HepG2 (cell line): Measurements from ENCODE around the gene MAGI1. TPM values are rescaled to one million over a fixed set of nuclear protein-coding genes. Genes with fewer than 3 reads are reported as not detected.

Experiments used
- ATAC-seq: fragments of 200-7000 bp; cut with Tn5 transposase; 3 replicates; pipeline ENCODE4 v1.9.1; 2020; ENCODE audit warnings: mild to moderate bottlenecking, moderate library complexity
- BruUV-seq: library from RNA; stranded (reverse); fragments of 400-500 nt; replicated peaks from 2 replicates; lab custom pipeline; 2021; lab: Mats Ljungman, UMichigan
- CTCF ChIA-PET: fragments of 300-600 bp; formaldehyde crosslinking; extraction: SDS; loops from one replicate; lab custom pipeline; 2021; ENCODE audit warnings: low total read pairs, inconsistent platforms, low intra/inter-chr PET ratio; lab: Yijun Ruan, JAX
- POLR2A ChIA-PET: fragments of 350-600 bp; sonication (Branson Sonifier 250); formaldehyde crosslinking; loops from one replicate; lab custom pipeline; 2020; ENCODE audit warnings: antibody characterized with exemption, inconsistent platforms; lab: Yijun Ruan, JAX
- DNase-seq: peaks from one replicate; pipeline ENCODE4 v3.0.0-alpha.2; 2015; ENCODE audit warnings: low spot score
- FAIRE-seq: peaks from 3 replicates; lab custom pipeline; 2011; peaks lifted over from hg19 to GRCh38; lab: Jason Lieb, UNC
- H2AFZ ChIP-seq: one replicate; pipeline ENCODE4 v1.6.1; 2011; ENCODE audit warnings: low read length, inconsistent platforms
- H3K27ac ChIP-seq: fragments of 300-600 bp; 3 replicates; pipeline ENCODE4 v1.8.0; 2011; ENCODE audit warnings: mixed run types, mild to moderate bottlenecking, mixed read lengths, low read length, inconsistent platforms; ENCODE audit not compliant: insufficient read depth; ENCODE audit errors: extremely low read length
- H3K27me3 ChIP-seq, 2 experiments: fragments of 200-600 bp in 1 of 2; 2 replicates in 1 of 2; 3 replicates in 1 of 2; pipeline versions ENCODE4 v1.6.0 to v1.8.0; 2011; ENCODE audit warnings: low read length in 2 of 2, mild to moderate bottlenecking in 2 of 2, moderate library complexity in 2 of 2, inconsistent platforms in 1 of 2; ENCODE audit not compliant: insufficient read depth in 2 of 2, control insufficient read depth in 1 of 2
- H3K36me3 ChIP-seq, 2 experiments: fragments of 200-600 bp in 1 of 2; replicated peaks in 1 of 2; 2 replicates in 1 of 2; 3 replicates in 1 of 2; pipeline versions ENCODE4 v1.5.1 to v1.8.0; 2011; ENCODE audit warnings: low read length in 2 of 2, inconsistent platforms in 1 of 2; ENCODE audit not compliant: insufficient read depth in 2 of 2, control insufficient read depth in 1 of 2
- H3K4me1 ChIP-seq: 2 replicates; pipeline ENCODE4 v1.5.1; 2012; ENCODE audit warnings: low read length, inconsistent platforms; ENCODE audit not compliant: insufficient read depth
- H3K4me2 ChIP-seq: 2 replicates; pipeline ENCODE4 v1.6.0; 2011; ENCODE audit warnings: low read depth, low read length, inconsistent platforms
- H3K4me3 ChIP-seq, 3 experiments: fragments of 200-600 bp in 1 of 3; sonication (generic), shearing (Covaris generic) in 1 of 3; replicated peaks in 1 of 3; 2 replicates each; pipeline ENCODE4 v1.5.1; 2011 to 2016; ENCODE audit warnings: low read length in 3 of 3, inconsistent platforms in 2 of 3, low read depth in 2 of 3, mild to moderate bottlenecking in 2 of 3, control low read depth in 1 of 3, mixed read lengths in 1 of 3; ENCODE audit not compliant: insufficient read depth in 1 of 3
- H3K79me2 ChIP-seq: one replicate; pipeline ENCODE4 v1.6.1; 2011; ENCODE audit warnings: low read length, inconsistent platforms; ENCODE audit not compliant: insufficient read depth
- H3K9ac ChIP-seq: 2 replicates; pipeline ENCODE4 v1.6.0; 2011; ENCODE audit warnings: mild to moderate bottlenecking, low read depth, low read length, inconsistent platforms; ENCODE audit not compliant: insufficient read depth
- H3K9me3 ChIP-seq: 2 replicates; pipeline ENCODE4 v1.5.1; 2012; ENCODE audit warnings: mild to moderate bottlenecking, low read length
- H4K20me1 ChIP-seq: 2 replicates; pipeline ENCODE4 v1.6.0; 2011; ENCODE audit warnings: inconsistent platforms, mild to moderate bottlenecking, low read length, moderate library complexity; ENCODE audit not compliant: insufficient read depth
- ATF7 ChIP-seq, 2 experiments: fragments of 450-650 bp in 1 of 2; sonication (generic) in 1 of 2; formaldehyde crosslinking in 1 of 2; IDR thresholded peaks; 2 replicates each; pipeline versions ENCODE4 v1.4.0 to v1.6.1; 2016 to 2020; ENCODE audit warnings: antibody characterized with exemption in 1 of 2, mild to moderate bottlenecking in 1 of 2, missing genetic modification reagents in 1 of 2
- FOXA1 ChIP-seq, 2 experiments: fragments of 450-650 bp in 1 of 2; sonication (generic) in 1 of 2; formaldehyde crosslinking in 1 of 2; IDR thresholded peaks; 2 replicates each; pipeline versions ENCODE4 v1.4.0 to v1.6.1; 2016 to 2020; ENCODE audit warnings: missing genetic modification reagents in 1 of 2
- ZNF34 ChIP-seq: sonication (generic); formaldehyde crosslinking; IDR thresholded peaks from 2 replicates; pipeline ENCODE4 v1.4.0; 2020; ENCODE audit warnings: mild to moderate bottlenecking, missing genetic modification reagents, borderline replicate concordance
- ZNF557 ChIP-seq: sonication (generic); formaldehyde crosslinking; IDR thresholded peaks from 2 replicates; pipeline ENCODE4 v1.4.0; 2020; ENCODE audit warnings: missing genetic modification reagents
- WGBS: methylation state at CpG from one replicate; pipeline ENCODE4 v1.1.6; 2017; ENCODE audit warnings: low lambda C conversion rate; 5-methylcytosine and 5-hydroxymethylcytosine counted together
- in situ Hi-C: cut with HindIII; loops from 2 replicates; pipeline ENCODE4 v1.10.0; 2017; ENCODE audit warnings: low pct_unique_long_range_greater_than_20kb; ENCODE audit not compliant: extremely low pct_ligation_motif_present
- intact Hi-C: fragments of 100-400 bp; cut with micrococcal nuclease; formaldehyde crosslinking; loops from one replicate; pipeline ENCODE4 v1.10.0; 2022; ENCODE audit not compliant: unreplicated experiment
- polyA plus RNA-seq, 8 experiments: library from polyadenylated mRNA; depleted of rRNA in 3 of 8; stranded (reverse) in 7 of 8; unstranded in 1 of 8; fragments of >200 nt; fragmentation: Illumina TruSeq in 4 of 8; extraction: Trizol in 4 of 8; gene quantifications; 2 replicates each; pipeline versions ENCODE4 v1.2.1 to v1.2.3, GENCODE V29; 2011 to 2016; ENCODE audit warnings: low read depth in 4 of 8, missing spikeins in 1 of 8, mixed read lengths in 1 of 8; ENCODE audit not compliant: insufficient read depth in 1 of 8
- total RNA-seq, 5 experiments: library from RNA; depleted of rRNA; stranded (reverse); fragments of >200 nt; fragmentation: Illumina TruSeq; extraction: Trizol; gene quantifications; 2 replicates each; pipeline ENCODE4 v1.2.3, GENCODE V29; 2016; ENCODE audit warnings: low read depth in 1 of 5
- TF ChIP-seq, protein P1 (sequence below): sonication (generic); formaldehyde crosslinking; IDR thresholded peaks from 2 replicates; pipeline ENCODE4 v1.8.0; 2022; ENCODE audit warnings: missing genetic modification reagents, mild to moderate bottlenecking, borderline replicate concordance
- TF ChIP-seq, protein P2 (sequence below): IDR thresholded peaks from 2 replicates; pipeline ENCODE4 v1.6.1; 2016; ENCODE audit warnings: low read depth
- TF ChIP-seq, protein P3 (sequence below): IDR thresholded peaks from 2 replicates; pipeline ENCODE4 v1.6.1; 2016; ENCODE audit warnings: missing biosample characterization, missing genetic modification reagents, low read depth
- TF ChIP-seq, protein P4 (sequence below): sonication (generic); formaldehyde crosslinking; IDR thresholded peaks from 2 replicates; pipeline ENCODE4 v1.5.1; 2020; ENCODE audit warnings: mild to moderate bottlenecking, missing genetic modification reagents, borderline replicate concordance

The MAGI1 gene
- total and polyA plus RNA-seq, 2 of the 13 experiments (the other 11 are each of a cell fraction or from before 2014, with no cell fraction given): 22.2 to 26.0 TPM

DNA sequence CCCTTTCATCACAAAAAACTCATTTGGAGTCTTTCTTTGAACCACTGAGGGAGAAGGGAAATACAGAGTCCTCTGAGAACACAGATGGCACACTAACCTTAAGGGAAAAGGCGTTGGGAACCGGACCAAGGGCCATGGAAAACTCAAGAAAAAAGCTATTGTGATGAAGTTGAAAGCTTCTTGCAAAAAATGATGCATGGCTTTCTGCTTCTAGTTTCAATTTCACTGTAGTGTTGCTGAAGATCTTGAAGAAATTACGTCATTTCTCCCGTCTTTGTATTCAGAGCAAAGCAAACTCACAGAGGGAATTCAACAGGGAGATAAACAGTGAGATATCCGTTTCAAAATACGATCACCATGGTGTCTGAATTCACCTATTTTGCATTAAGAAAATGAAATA, 708.6 kb downstream of the MAGI1 start:
- ChIA-PET CTCF (no interaction called here), POLR2A (no interaction called here)
- no peak for TF ChIP-seq ZNF557
- TF ChIP-seq, protein P1, sequence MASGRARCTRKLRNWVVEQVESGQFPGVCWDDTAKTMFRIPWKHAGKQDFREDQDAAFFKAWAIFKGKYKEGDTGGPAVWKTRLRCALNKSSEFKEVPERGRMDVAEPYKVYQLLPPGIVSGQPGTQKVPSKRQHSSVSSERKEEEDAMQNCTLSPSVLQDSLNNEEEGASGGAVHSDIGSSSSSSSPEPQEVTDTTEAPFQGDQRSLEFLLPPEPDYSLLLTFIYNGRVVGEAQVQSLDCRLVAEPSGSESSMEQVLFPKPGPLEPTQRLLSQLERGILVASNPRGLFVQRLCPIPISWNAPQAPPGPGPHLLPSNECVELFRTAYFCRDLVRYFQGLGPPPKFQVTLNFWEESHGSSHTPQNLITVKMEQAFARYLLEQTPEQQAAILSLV (CRISPR knock-in tag): no peak
- peak; percentile 86 for TF ChIP-seq ATF7 (IDR thresholded peaks at IDR 0.05)
- TF ChIP-seq ATF7 (CRISPR knock-in tag; IDR thresholded peaks at IDR 0.05): no peak
- TF ChIP-seq, protein P2, sequence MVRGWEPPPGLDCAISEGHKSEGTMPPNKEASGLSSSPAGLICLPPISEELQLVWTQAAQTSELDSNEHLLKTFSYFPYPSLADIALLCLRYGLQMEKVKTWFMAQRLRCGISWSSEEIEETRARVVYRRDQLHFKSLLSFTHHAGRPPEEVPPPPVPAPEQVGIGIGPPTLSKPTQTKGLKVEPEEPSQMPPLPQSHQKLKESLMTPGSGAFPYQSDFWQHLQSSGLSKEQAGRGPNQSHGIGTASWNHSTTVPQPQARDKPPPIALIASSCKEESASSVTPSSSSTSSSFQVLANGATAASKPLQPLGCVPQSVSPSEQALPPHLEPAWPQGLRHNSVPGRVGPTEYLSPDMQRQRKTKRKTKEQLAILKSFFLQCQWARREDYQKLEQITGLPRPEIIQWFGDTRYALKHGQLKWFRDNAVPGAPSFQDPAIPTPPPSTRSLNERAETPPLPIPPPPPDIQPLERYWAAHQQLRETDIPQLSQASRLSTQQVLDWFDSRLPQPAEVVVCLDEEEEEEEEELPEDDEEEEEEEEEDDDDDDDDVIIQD (CRISPR knock-in tag): no peak
- TF ChIP-seq ZNF34 (CRISPR knock-in tag): no peak
- TF ChIP-seq, protein P3, sequence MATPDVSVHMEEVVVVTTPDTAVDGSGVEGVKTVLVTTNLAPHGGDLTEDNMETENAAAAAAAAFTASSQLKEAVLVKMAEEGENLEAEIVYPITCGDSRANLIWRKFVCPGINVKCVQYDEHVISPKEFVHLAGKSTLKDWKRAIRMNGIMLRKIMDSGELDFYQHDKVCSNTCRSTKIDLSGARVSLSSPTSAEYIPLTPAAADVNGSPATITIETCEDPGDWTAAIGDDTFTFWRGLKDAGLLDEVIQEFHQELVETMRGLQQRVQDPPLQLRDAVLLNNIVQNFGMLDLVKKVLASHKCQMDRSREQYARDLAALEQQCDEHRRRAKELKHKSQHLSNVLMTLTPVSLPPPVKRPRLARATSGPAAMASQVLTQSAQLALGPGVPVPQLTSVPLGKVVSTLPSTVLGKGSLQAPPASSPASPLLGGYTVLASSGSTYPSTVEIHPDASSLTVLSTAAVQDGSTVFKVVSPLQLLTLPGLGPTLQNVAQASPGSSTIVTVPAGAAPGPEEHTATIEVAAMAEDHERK (CRISPR knock-in tag): no peak
- TF ChIP-seq, protein P4, sequence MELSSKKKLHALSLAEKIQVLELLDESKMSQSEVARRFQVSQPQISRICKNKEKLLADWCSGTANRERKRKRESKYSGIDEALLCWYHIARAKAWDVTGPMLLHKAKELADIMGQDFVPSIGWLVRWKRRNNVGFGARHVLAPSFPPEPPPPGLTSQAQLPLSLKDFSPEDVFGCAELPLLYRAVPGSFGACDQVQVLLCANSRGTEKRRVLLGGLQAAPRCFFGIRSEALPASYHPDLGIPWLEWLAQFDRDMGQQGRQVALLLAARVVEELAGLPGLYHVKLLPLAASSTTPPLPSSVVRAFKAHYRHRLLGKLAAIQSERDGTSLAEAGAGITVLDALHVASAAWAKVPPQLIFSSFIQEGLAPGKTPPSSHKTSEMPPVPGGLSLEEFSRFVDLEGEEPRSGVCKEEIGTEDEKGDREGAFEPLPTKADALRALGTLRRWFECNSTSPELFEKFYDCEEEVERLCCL (CRISPR knock-in tag): no peak
- TF ChIP-seq FOXA1 (IDR thresholded peaks at IDR 0.05): no peak
- no peak for TF ChIP-seq FOXA1 (CRISPR knock-in tag; IDR thresholded peaks at IDR 0.05)
- no peak overlapping the region for H2AFZ ChIP-seq
- no peaks in the 10 kb centered on the region for H3K79me2 ChIP-seq
- no peak for DNase-seq
- no peaks in the 10 kb centered on the region for H3K36me3 ChIP-seq
- H3K4me3 ChIP-seq: no peak overlapping the region
- H3K4me2 ChIP-seq: no peak overlapping the region
- H3K27ac ChIP-seq: no peak overlapping the region
- H3K4me1 ChIP-seq: peaks cover 14% of the 10 kb centered on the region
- no peak for ATAC-seq
- no peak overlapping the region for H3K9ac ChIP-seq
- no peak for FAIRE-seq
- 11% methylated on average over 6 of the region's 6 CpGs for WGBS
- no peaks in the 10 kb centered on the region for H3K9me3 ChIP-seq
- H3K27me3 ChIP-seq: no peaks in the 10 kb centered on the region
- no TSS peak for BruUV-seq
- no peaks in the 10 kb centered on the region for H4K20me1 ChIP-seq
- in situ Hi-C loops: no loop called here
- intact Hi-C loops: no loop called here
